CD4-positive, alpha-beta T cell treated with Interferon alpha-2 for 1 hour (primary cell): ENCODE measurements around the gene LDLRAD2.
A peak's percentile ranks its signal among the peaks of the same experiment; 100 is the strongest.
"Not testable (repeated sequence)": the region's sequence is repeated elsewhere in the genome, so short reads cannot be mapped to it uniquely, and the experiment has no call there.

ENCODE experiments used
- DNase-seq, 2 donors: peaks; one replicate each; pipeline ENCODE4 v3.0.0-alpha.2; 2020 to 2022

The LDLRAD2 gene, protein sequence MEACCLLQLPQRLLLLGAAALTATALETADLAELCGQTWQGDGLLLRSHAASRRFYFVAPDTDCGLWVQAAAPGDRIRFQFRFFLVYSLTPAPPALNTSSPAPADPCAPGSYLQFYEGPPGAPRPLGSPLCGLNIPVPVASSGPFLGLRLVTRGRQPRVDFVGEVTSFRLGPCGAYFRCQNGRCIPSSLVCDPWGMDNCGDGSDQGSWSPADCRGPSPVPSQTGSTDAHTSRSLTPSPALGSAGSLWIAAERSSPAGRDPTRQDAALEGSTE

DNA sequence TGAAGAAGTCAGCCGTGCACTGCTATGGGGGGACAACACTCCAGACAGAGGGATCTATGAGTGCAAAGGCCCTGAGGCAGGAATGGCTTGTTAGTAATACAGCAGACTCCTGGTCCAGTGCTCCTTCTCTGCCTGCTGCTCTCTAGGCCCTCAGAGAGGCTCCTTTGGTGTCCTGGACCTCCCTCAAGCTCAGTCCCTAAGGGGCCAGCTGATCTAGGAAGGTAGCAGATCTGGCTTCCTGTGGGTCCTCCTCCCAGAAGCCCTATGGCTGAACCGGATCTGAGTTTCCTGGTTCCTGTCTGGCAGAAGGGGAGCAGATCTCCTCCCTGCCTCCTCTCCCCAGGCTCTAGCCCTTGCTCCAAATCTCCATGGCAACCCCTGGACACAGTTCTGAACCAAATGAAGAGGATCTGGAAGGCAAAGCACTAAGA is at the start of gene LDLRAD2:
LDLRAD2 (plus strand) TSS at position 391 of the 431 bp plus-strand sequence. CDS start 187 bp downstream, outside the sequence.
- no peak for DNase-seq

DNA sequence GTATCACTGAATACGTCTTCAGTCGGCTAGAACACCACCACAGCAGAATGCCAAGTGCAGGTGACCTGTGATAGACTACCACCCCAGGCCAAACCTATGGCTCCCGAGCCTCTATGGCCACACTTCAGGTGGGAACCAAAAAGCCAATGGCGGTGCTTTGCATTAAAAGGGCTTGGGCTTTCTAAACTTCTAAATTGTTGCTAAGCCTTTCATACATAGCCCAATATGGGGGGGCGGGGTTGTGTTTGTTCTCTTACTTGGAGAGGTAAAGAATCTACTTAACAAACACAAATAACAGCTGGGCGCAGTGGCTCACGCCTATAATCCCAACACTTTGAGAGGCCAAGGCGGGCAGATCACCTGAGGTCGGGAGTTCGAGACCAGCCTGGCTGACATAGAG is 48.8 kb upstream of the LDLRAD2 start:
- DNase-seq, result no peak

DNA sequence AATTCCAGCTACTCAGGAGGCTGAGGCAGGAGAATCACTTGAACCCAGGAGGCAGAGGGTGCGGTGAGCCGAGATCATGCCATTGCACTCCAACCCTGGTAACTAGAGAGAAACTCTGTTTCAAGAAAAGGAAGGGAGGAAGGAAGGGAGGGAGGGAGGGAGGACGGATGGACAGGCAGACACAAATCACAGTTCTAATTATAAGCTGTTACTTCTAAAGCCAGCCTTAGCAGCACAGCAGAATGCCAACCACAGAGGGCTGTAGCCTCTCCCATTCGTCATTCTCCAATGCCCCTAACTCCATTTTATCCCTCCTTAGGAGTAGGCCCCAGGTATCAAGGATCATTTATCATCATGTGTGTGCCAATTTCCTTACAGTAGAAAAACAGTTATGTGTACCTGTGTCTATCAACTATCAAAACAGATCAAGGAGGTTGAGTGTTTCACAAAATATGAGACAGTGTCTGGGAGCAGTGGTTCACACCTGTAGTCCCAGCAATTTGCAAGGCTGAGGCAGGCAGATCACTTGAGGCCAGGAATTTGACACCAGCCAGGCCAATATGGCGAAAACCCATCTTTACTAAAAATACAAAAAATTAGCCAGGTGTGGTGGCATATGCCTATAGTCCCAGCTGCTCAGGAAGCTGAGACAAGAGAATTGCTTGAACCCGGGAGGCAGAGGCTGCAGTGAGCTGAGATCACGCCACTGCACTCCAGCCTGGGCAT is 48.2 kb upstream of the LDLRAD2 start:
- no peak for DNase-seq

DNA sequence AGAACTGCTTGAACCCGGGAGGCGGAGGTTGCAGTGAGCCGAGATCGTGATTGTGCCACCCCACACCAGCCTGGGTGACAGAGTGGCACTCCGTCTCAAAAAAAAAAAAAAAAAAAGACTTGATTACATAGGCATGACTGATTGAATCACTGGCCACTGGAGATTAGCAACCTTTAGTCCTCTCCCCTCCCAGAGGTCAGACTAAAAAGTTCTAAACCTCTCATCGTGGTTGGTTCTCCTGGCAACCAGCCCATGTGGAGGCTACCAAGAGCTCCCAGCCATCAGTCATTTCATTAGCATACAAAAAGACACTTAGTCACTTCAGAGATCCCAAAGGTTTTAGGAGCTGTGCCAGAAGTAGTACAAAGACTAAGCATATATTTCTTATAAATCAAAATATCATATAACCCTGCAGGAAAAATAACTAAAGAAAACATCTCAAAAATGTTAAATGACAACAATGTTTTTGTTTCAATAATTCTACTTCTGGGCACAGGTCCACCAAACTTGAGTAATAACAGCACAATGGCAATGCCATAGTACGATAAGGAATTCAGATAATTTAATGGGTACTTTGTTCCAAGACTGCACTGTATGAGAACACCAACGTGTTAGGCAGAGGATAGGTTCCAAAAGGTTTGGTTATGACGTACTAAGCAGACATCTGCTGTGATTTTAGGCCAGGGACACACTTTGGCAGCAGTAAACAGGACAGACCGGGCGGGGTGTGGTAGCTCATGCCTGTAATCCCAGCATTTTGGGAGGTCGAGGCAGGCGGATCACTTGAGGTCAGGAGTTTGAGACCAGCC is 47.2 kb upstream of the LDLRAD2 start:
- DNase-seq, result peak in 1 of 2 donors; percentile 37

DNA sequence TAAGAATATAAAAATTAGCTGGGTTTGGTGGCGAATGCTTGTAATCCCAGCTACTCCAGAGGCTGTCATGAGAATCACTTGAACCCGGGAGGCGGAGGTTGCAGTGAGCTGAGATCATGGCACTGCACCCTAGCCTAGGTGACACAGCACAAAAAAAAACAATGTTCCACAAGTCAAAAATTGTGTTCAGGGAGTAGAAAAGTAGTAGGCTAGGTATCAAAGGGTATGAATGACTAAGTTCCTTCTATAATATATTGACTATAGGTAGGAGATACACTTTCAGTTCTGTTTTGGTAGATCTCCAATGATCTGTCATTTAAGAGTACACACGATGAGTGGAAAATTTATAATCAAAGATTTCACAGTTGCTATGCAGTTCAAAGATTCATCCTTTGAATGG is 45.9 kb upstream of the LDLRAD2 start:
- no peak for DNase-seq

DNA sequence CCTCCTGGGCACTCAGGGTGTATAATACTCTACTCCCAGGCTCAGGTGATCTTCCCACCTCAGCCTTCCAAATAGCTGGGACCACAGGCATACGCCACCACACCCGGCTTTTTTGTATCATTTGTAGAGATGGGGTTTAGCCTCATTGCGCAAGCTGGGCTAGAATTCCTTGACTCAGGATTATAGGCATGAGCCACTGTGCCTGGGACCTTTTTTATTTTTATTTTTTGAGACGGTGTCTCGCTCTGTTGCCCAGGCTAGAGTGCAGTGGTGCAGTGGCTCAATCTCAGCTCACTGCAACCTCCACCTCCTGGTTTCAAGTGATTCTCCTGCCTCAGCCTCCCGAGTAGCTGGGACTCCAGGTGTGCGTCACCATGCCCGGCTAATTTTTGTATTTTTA is 45.0 kb upstream of the LDLRAD2 start:
- DNase-seq, result not testable (repeated sequence)

DNA sequence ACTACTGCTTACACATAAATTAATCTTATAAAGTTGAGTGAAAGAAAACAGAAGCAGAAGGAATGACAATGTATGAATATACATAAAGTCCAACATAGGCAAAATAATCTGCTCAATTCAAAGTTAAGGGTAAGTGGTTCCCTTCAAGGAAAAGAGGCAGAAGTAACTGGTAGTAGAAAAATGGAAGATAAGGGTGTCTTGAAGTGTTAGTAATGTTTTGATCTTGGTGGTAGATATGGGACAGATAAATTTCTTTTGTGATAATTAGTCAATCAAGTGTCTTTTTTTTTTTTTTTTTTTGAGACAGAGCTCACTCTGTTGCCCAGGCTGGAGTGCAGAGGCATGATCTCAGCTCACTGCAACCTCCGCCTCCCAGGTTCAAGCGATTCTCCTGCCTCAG is 41.9 kb upstream of the LDLRAD2 start:
- DNase-seq, result no peak

DNA sequence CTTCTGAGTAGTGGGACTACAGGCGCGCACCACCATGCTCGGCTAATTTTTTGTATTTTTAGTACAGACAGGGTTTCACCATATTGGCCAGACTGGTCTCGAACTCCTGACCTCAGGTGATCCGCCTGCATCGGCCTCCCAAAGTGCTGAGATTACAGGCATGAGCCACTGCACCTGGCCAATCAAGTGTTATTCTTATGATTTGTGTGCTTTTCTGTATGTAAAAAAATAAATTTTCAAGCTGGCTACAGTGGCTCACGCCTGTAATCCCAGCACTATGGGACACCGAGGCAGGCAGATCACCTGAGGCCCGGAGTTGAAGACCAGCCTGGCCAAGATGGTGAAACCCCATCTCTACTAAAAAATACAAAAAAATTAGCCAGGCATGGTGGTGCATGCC is 41.5 kb upstream of the LDLRAD2 start:
- DNase-seq, result not testable (repeated sequence)

DNA sequence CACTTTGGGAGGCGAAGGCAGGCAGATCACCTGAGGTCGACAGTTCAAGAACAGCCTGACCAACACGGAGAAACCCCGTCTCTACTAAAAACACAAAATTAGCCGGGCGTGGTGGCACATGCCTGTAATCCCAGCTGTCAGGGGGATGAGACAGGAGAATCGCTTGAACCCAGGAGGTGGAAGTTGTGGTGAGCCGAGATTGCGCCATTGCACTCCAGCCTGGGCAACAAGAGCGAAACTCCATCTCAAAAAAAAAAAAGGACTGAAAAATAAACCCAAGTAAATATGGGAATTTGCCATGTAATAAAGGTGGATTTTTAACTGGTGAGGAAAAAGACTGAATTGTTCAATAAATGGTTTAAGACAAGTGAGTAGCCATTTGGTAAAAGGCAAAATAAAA is 40.4 kb upstream of the LDLRAD2 start:
- not testable (repeated sequence) for DNase-seq

DNA sequence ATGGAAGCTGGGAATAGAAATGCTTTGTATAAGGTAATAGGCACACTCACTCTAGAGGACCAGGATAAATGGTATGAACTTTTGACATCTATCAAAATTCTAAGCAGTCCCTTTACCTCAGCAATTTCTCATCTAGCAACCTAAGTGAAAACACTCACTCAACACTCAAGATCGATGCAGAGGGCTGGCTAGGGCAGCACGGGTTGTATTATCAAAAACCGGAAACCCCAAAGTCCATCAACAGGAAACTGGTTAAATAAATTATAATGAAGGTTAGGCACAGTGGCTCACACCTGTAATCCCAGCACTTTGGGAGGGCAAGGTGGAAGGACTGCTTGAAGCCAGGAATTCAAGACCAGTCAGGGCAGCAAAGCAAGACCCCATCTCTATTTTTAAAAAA is 38.5 kb upstream of the LDLRAD2 start:
- peak in 1 of 2 donors; percentile 45 for DNase-seq

DNA sequence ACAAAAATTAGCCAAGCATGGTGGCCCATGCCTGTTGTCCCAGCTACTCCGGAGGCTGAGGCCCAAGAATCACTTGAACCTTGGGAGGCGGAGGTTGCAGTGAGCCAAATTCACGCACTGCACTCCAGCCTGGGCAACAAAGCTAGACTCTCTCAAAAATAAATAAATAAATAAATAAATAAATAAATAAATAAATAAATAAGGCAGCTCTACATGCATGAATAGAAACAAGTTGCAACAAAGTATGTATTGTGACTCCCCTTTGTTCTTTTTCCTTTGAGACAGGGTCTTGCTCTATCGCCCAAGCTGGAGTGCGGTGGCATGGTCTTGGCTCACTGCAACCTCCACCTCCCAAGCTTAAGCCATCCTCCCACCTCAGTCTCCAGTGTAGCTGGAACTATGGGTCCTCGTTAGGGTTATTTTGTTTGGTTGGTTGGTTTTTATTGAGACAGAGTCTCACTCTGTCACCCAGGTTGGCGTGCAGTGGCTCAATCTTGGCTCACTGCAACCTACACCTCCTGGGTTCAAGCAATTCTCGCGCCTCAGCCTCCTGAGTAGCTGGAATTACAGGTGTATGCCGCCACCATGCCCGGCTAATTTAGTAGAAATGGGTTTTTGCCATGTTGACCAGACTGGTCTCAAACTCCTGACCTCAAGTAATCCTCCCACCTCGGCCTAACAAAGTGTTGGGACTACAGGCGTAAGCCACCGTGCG is 37.1 kb upstream of the LDLRAD2 start:
- no peak for DNase-seq

DNA sequence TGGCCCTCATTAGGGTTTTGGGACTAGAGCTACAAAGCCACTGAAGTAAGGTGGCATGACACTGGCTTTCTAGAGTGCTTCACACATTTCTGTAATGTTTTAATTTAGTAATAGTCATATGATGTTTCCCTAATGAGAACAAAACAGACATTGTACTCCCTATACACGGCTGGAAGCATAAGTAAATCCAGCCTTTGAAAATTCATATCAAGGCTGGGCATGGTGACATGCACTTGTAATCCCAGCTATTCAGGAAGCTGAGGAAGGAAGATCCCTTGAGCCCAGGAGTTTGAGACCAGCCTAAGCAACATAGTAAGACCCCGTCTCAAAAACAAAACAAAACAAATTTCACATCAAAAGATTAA is 36.5 kb upstream of the LDLRAD2 start:
- DNase-seq, result no peak

DNA sequence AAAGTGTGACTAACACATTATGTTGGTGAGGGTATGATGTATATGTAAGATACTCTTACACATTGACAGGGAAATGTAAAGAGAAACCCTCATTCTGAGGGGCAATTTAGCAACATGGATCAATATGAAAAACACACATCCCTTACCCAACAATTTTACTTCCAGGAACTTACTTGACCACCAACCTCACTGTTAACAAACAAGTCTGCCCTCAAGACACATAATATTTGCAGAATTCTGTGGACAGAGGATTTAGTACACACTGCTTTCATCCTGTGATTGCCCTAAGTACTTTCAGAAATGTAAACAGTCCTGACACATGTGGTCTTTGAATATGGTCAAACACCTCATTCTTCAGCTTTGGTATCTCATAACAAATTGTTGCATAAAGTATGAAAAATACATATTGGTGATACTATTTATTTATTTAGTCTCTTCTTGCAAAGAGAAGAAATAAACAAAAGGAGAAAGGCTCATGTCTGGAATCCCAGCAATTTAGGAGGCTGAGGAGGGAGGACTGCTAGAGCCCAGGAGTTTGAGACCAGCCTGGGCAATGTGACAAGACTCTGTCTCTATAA is 36.0 kb upstream of the LDLRAD2 start:
- no peak for DNase-seq

DNA sequence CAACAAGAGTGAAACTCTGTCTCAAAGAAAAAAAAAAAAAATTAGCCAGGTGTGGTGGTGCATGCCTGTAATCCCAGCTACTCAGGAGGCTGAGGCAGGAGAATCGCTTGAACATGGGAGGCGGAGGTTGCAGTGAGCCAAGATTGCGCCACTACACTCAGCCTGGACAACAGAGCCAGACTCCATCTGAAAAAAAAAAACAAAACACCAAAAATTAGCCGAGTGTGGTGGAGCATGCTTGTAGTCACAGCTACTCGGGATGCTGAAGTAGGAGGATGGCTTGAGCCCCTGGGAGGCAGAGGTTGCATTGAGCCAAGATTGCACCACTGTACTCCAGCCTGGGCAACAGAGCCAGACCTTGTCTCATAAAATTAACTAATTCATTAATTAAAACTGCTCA is 35.1 kb upstream of the LDLRAD2 start:
- DNase-seq, result not testable (repeated sequence)

DNA sequence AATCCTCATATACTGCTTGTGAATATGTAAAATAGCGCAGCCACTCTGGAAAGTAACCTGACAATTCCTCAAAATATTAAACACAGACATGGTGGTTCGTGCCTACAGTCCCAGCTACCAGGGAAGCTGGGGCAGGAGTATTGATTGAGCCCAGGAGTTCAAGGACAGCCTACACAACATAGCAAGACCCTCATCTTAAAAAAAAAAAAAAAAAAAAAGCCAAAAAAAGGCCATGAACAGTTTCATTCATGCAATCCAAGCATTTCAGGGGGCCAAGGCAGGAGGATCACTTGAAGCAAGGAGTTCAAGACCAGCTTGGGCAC is 33.7 kb upstream of the LDLRAD2 start:
- no peak for DNase-seq

DNA sequence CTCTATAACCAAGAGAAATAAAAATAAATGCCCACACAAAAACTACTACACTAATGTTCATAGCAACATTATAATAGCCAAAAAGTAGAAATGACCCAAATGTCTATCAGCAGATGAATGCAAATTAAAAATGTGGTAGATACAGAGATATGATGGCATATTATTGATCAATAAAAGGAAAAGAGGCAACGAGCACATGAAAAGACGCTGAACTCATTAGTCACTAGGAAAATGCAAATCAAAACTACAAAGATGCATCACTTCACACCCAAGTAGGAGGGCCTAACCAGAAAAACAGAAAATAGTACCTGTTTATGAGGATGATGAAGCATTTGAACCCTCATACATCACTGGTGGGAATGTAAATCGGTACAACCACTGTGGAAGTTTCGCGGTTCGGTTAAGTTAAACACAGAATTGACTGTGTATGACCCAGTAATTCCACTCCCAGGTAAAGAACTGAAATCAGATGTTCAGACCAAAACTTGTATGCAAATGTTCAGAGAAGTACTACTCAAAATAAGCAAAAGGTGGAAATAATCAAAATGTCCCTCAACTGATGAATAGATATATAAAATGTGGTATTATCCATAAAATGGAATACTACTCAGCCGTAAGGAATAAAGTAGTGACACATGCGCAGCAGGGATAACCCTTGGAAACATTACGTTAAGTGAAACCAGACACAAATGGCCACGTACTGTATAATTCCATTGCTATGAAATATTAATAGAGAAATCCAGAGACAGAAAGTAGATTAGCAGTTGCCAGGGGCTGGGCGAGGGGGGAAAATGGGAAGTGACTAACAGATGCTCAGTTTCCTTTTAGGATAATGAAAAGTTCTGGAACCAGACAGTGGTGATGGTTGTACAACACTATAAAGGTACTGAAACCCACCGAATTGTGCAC is 32.2 kb upstream of the LDLRAD2 start:
- DNase-seq, result peak in 1 of 2 donors; percentile 45

DNA sequence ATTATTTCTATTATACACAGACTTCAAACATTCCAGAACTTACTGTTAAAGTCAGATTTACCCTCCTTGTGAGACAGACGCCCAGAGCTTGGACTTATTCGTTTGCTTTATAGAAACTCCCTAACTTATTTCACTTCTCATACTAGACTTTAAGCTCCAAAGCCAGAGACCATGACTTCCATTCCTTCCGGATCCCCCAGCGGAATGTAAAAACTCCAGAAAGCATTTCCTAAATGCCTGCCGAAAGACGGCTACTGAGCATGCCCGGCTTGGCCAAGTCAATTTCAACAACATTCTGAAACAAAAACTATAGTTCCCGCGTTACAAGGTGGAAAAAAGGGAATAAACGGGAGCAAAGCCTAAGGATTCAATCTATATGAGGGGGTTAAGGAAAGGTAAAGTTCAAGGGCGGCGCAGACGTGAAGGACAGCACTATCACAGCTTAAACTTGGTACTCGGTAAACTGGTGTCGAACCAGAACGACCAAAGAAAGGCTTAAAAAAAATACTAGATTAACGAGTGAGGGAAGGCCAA is 30.2 kb upstream of the LDLRAD2 start:
- no peak for DNase-seq

DNA sequence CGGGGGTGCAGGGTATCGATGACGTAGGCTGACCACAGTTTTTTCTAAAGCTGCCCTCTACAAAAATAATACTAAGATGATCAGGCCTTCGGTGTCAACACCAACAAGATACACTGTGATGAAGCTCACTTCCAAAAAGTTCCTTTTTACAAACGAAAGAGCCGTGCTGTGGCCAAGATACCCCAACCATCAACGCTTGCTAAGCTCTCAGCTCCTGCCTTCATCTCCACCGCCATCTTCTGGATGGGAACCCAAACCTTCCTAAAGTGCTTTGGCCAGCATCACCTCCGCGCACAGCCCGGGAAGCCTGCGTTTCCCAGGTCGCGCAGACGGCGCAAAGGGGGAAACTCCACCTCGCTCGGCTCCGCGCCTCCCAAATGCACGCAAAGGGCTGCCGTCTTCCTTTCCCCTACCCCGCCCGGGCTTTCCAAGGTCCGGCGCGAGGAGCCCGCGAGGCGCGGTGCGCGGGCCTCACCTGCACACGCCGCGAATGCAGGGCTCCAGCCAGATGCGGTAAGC is 29.7 kb upstream of the LDLRAD2 start:
- DNase-seq, result peak; percentile 42 to 64

DNA sequence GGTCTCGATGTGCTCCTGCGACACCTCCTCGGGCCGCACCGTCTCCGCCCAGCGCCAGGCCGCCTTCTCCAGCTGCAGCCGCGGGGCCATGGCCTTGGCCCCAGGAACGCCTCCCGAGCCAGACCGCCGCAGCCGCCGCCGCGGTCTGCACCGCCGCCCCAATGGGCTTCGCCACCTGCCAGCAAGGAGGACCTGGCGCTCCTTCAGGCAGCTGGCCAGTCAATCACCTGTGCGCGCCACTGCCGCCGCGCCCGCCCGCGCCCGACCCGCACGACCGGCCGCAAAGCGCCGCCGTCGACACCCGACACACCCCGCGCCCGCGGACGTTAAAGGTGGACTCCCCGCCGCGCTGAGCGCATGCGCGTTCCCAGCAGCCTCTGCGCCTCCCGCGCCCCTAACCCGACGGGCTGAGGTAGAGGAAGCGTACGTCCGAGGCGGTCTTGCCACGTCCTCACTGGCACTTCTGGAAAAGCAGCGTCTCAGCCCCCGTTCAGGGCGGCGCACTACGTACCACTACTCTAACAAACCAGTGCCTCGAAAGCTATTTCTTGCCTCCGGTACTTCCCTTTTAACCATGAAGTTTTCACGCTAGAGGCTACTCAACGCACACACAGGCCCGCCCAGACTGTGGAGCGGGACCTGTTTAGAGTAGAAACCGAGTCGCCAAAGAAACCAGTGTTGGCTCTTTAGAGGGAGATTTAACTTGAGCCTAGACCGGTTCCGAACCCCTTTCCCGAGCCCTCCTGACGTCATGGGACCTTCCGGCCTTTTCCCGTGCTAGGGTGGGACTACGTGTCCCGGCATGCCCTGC is 29.0 kb upstream of the LDLRAD2 start, which contains the start of gene USP48:
USP48 (minus strand) TSS at position 282 of the 811 bp plus-strand sequence; CDS start at position 90, 192 bp downstream.
- peak; percentile 98 for DNase-seq
